HL-60 (cell line): ENCODE measurements around the gene CCNT2.
A peak's percentile ranks its signal among the peaks of the same experiment; 100 is the strongest.

Experiments used
- DNase-seq, 2 experiments: peaks; one replicate each; pipeline ENCODE4 v3.0.0-alpha.2; 2010 to 2020; ENCODE audit warnings: low read depth in 1 of 2, low spot score in 1 of 2
- H3K27ac ChIP-seq: fragments of 250-450 bp; sonication (Bioruptor Pico); replicated peaks from 2 replicates; pipeline ENCODE4 v1.5.1; 2020; ENCODE audit warnings: mild to moderate bottlenecking, moderate library complexity
- H3K27me3 ChIP-seq: fragments of 250-450 bp; sonication (Bioruptor Pico); 2 replicates; pipeline ENCODE4 v1.5.1; 2021; ENCODE audit warnings: mild to moderate bottlenecking, moderate library complexity; ENCODE audit not compliant: insufficient read depth, poor library complexity, severe bottlenecking
- H3K4me3 ChIP-seq: replicated peaks from 2 replicates; pipeline ENCODE4 v1.5.1; 2011; ENCODE audit warnings: mild to moderate bottlenecking, control low read depth, low read length; ENCODE audit not compliant: insufficient read depth
- GABPA ChIP-seq: IDR thresholded peaks from 2 replicates; pipeline ENCODE4 v1.6.1; 2012; ENCODE audit warnings: low read depth
- POLR2AphosphoS5 ChIP-seq: IDR thresholded peaks from 2 replicates; pipeline ENCODE4 v1.6.1; 2012; ENCODE audit warnings: low read depth
- SPI1 ChIP-seq: IDR thresholded peaks from 2 replicates; pipeline ENCODE4 v1.6.1; 2012; ENCODE audit warnings: low read depth, mild to moderate bottlenecking, borderline replicate concordance
- TF ChIP-seq, protein P1 (sequence below): IDR thresholded peaks from one replicate; pipeline ENCODE4 v1.5.1; 2011; ENCODE audit warnings: low read length, control low read depth, inconsistent platforms; ENCODE audit not compliant: insufficient read depth
- TF ChIP-seq, protein P2 (sequence below): IDR thresholded peaks from 2 replicates; pipeline ENCODE4 v1.6.1; 2012; ENCODE audit warnings: low read depth; ENCODE audit not compliant: insufficient replicate concordance

CCNT2 gene

GRCh38 chr2:134979221-134979620 is 60.6 kb downstream of the CCNT2 start:
- TF ChIP-seq, protein P1, sequence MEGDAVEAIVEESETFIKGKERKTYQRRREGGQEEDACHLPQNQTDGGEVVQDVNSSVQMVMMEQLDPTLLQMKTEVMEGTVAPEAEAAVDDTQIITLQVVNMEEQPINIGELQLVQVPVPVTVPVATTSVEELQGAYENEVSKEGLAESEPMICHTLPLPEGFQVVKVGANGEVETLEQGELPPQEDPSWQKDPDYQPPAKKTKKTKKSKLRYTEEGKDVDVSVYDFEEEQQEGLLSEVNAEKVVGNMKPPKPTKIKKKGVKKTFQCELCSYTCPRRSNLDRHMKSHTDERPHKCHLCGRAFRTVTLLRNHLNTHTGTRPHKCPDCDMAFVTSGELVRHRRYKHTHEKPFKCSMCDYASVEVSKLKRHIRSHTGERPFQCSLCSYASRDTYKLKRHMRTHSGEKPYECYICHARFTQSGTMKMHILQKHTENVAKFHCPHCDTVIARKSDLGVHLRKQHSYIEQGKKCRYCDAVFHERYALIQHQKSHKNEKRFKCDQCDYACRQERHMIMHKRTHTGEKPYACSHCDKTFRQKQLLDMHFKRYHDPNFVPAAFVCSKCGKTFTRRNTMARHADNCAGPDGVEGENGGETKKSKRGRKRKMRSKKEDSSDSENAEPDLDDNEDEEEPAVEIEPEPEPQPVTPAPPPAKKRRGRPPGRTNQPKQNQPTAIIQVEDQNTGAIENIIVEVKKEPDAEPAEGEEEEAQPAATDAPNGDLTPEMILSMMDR = no peak
- TF ChIP-seq SPI1 (no peak), GABPA (no peak), POLR2AphosphoS5 (no peak)
- TF ChIP-seq, protein P2, sequence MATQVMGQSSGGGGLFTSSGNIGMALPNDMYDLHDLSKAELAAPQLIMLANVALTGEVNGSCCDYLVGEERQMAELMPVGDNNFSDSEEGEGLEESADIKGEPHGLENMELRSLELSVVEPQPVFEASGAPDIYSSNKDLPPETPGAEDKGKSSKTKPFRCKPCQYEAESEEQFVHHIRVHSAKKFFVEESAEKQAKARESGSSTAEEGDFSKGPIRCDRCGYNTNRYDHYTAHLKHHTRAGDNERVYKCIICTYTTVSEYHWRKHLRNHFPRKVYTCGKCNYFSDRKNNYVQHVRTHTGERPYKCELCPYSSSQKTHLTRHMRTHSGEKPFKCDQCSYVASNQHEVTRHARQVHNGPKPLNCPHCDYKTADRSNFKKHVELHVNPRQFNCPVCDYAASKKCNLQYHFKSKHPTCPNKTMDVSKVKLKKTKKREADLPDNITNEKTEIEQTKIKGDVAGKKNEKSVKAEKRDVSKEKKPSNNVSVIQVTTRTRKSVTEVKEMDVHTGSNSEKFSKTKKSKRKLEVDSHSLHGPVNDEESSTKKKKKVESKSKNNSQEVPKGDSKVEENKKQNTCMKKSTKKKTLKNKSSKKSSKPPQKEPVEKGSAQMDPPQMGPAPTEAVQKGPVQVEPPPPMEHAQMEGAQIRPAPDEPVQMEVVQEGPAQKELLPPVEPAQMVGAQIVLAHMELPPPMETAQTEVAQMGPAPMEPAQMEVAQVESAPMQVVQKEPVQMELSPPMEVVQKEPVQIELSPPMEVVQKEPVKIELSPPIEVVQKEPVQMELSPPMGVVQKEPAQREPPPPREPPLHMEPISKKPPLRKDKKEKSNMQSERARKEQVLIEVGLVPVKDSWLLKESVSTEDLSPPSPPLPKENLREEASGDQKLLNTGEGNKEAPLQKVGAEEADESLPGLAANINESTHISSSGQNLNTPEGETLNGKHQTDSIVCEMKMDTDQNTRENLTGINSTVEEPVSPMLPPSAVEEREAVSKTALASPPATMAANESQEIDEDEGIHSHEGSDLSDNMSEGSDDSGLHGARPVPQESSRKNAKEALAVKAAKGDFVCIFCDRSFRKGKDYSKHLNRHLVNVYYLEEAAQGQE = no peak
- H3K27me3 ChIP-seq = no peaks in the 10 kb centered on the region
- no peak overlapping the region for H3K4me3 ChIP-seq
- H3K27ac ChIP-seq = no peak overlapping the region
- no peak for DNase-seq

DNA sequence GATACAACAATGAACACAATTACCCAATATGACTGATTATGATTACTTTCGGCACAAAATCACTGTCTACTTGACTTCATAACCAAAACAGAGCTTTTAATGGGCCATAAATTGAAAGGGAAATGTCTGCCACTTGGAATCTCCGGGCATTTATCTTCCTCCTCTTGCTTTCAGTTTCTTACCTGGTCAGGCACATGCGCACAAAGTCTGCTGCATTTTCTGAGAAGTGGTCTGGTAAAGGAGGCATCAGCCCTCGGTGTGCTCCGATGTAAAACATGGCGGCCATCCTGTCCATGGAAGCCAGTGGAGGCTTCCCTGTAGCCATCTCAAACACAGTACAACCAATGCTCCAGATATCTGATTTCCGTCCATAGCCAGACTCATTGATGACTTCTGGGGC is 62.0 kb downstream of the CCNT2 start:
- H3K27ac ChIP-seq = no peak overlapping the region
- DNase-seq = no peak
- no peak overlapping the region for H3K4me3 ChIP-seq
- no peak for TF ChIP-seq SPI1
- TF ChIP-seq, protein P2 = no peak
- TF ChIP-seq POLR2AphosphoS5 = no peak
- TF ChIP-seq, protein P1 = no peak
- no peaks in the 10 kb centered on the region for H3K27me3 ChIP-seq

DNA sequence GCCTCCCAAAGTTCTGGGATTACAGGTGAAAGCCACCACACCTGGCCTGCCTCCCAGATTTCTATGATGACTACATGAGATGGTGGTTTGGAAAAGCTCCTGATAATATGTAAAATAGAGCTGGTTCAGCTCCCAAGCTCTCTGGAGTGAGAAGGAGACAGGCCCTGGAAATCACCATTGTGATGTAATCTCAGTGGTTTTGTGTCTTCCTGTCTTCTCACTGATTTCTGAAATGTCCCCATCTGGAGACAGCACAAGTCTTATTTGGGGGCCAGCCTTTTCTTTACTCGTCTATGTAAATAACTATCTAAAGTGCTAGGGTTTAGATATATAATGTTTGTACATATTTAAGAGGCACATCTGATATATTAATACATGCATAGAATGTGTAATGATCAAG is 64.0 kb downstream of the CCNT2 start:
- TF ChIP-seq, protein P1 = no peak
- no peak for TF ChIP-seq SPI1
- TF ChIP-seq, protein P2 = no peak
- TF ChIP-seq GABPA = no peak
- no peak for TF ChIP-seq POLR2AphosphoS5
- Histone ChIP-seq H3K4me3 (no peak overlapping the region), H3K27me3 (peaks cover 3% of the 10 kb centered on the region), H3K27ac (no peak overlapping the region)
- peak in 1 of 2 experiments; percentile 10 for DNase-seq
